ENCODE data around the gene SCD. TPM values are rescaled to one million over a fixed set of nuclear protein-coding genes. Genes with fewer than 3 reads are reported as not detected.
"Not testable (repeated sequence)": the region's sequence is repeated elsewhere in the genome, so short reads cannot be mapped to it uniquely, and the experiment has no call there.

The SCD gene
- total RNA-seq, 2 experiments from 2014 or later = 121 to 134 TPM

DNA sequence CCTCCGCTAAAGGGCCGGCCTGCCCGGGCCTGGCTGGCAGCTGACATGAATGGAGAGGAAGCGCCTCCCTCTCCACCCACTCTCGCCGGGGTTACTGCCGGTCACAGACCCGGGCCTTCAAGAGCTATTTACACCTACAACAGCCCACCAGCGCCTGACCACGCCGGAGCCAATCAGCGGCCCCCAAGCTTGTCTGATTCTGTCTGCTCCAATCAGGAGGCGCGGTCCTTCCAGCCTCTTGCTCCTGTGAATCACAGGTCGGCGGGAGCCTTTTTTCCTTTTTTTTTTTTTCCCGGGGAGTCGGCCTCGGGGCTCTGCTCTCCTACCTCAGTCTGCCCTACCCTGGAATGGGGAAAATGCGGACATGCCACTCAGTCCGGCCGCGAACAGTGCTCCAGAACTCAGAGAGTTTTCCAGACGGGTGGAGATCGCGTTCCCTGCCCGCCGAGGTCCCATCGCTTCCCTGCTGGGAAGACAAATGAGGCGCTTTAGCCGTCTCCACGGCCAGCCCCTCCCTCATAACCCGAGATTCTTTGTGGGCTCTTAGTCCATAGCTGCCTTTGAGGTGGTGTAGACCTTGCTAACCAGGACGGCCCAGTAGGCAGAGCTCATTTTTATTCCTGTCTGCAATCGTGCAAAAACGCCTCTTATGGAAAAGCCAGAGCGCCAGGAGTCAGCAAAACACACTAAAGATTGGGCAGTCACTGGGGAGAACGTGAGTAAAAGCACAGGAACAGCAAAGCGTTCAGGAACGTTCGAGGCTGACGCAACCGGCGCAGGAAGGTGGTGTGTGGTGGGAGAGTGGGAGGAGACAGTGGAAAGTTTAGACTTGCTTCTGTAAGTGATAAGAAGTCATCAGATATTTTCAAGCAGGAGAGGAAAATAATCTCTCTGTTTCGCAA is 26.5 kb downstream of the SCD start:
- ATAC-seq (peak; percentile 87), DNase-seq (peak; percentile 98)
- Mint-ChIP-seq H3K27ac (no peak overlapping the region), H3K4me1 (peaks cover 45% of the 10 kb centered on the region), H3K36me3 (peaks cover 2% of the 10 kb centered on the region), H3K27me3 (no peaks in the 10 kb centered on the region), H3K9me3 (ENCODE audit: low read depth) (no peaks in the 10 kb centered on the region), H3K4me3 (no peak overlapping the region)
- CTCF ChIA-PET = interaction anchor here (0.6 to 2.9 kb wide), 14 partner anchors 22 to 1589 kb away, joined by 3 to 10 read pairs (median 4); partner anchors contain the start of genes HIF1AN and SCD

GRCh38 chr10:100374200-100374655 is 27.2 kb downstream of the SCD start:
- ATAC-seq = no peak
- CTCF ChIA-PET = interaction anchor here (1.4 to 2.9 kb wide), 7 partner anchors 23 to 162 kb away, joined by 3 to 10 read pairs (median 8); partner anchors contain the start of gene HIF1AN
- no peaks in the 10 kb centered on the region for H3K9me3 Mint-ChIP-seq (ENCODE audit: low read depth)
- no peak overlapping the region for H3K4me3 Mint-ChIP-seq
- no peak for DNase-seq
- H3K27ac Mint-ChIP-seq = no peak overlapping the region
- H3K36me3 Mint-ChIP-seq = peaks cover 2% of the 10 kb centered on the region
- peaks cover 41% of the 10 kb centered on the region for H3K4me1 Mint-ChIP-seq
- no peaks in the 10 kb centered on the region for H3K27me3 Mint-ChIP-seq

- not testable (repeated sequence) for DNase-seq; H3K27me3 Mint-ChIP-seq; H3K9me3 Mint-ChIP-seq (ENCODE audit: low read depth); H3K4me3 Mint-ChIP-seq; H3K27ac Mint-ChIP-seq; H3K36me3 Mint-ChIP-seq; ATAC-seq
- H3K4me1 Mint-ChIP-seq = peaks cover 38% of the 10 kb centered on the region
- CTCF ChIA-PET = interaction anchor here (0.7 to 2.9 kb wide), 7 partner anchors 58 to 161 kb away, joined by 3 to 10 read pairs (median 8); partner anchors contain the start of gene HIF1AN
Observed at GRCh38 chr10:100374677-100375353, 27.8 kb downstream of the SCD start.

GRCh38 chr10:100376656-100377055 is 29.6 kb downstream of the SCD start:
- not testable (repeated sequence) for H3K36me3 Mint-ChIP-seq; ATAC-seq; DNase-seq; H3K27ac Mint-ChIP-seq; H3K4me3 Mint-ChIP-seq; H3K27me3 Mint-ChIP-seq; H3K9me3 Mint-ChIP-seq (ENCODE audit: low read depth)
- H3K4me1 Mint-ChIP-seq = peaks cover 22% of the 10 kb centered on the region
- CTCF ChIA-PET = interaction anchor here (0.9 to 2.4 kb wide), 2 partner anchors 30 to 105 kb away, joined by 3 to 12 read pairs; partner anchors contain the start of gene SCD

DNA sequence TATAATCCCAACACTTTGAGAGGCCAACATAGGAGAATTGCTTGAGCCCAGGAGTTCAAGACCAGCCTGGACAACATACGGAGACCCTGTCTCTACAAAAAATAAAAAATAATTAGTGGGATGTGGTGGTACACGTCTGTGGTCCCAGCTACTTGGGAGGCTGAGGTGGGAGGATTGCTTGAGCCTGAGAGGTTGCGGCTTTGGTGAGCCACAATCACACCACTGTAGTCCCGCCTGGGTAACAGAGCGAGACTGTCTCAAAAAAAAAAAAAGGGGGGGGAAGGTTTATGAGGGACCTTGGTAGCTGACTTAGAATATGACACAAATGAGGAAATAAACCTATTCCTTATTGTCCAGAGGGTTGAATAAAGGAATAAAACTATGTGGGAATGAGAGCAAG is 30.8 kb downstream of the SCD start:
- CTCF ChIA-PET = interaction anchor here (0.6 to 2.4 kb wide), 5 partner anchors 31 to 158 kb away, joined by 3 to 12 read pairs (median 4); partner anchors contain the start of genes HIF1AN and SCD
- ATAC-seq (no peak), DNase-seq (peak; percentile 80)
- Mint-ChIP-seq H3K36me3 (peaks cover 17% of the 10 kb centered on the region), H3K27ac (no peak overlapping the region), H3K9me3 (ENCODE audit: low read depth) (no peaks in the 10 kb centered on the region), H3K27me3 (no peaks in the 10 kb centered on the region), H3K4me1 (peaks cover 22% of the 10 kb centered on the region), H3K4me3 (no peak overlapping the region)

GRCh38 chr10:100380400-100380799 is 33.4 kb downstream of the SCD start:
- no peak overlapping the region for H3K4me3 Mint-ChIP-seq
- H3K27ac Mint-ChIP-seq = no peak overlapping the region
- H3K27me3 Mint-ChIP-seq = no peaks in the 10 kb centered on the region
- no peak for ATAC-seq
- DNase-seq = no peak
- H3K4me1 Mint-ChIP-seq = peaks cover 22% of the 10 kb centered on the region
- H3K36me3 Mint-ChIP-seq = peaks cover 23% of the 10 kb centered on the region
- H3K9me3 Mint-ChIP-seq (ENCODE audit: low read depth) = no peaks in the 10 kb centered on the region
- CTCF ChIA-PET = interaction anchor here (0.7 to 1.7 kb wide), 4 partner anchors 10 to 182 kb away, joined by 3 to 4 read pairs (median 3); no protein-coding TSS in a partner anchor

GRCh38 chr10:100382553-100382952 is 35.5 kb downstream of the SCD start:
- H3K27me3 Mint-ChIP-seq = no peaks in the 10 kb centered on the region
- no peak overlapping the region for H3K27ac Mint-ChIP-seq
- ATAC-seq = no peak
- no peaks in the 10 kb centered on the region for H3K9me3 Mint-ChIP-seq (ENCODE audit: low read depth)
- CTCF ChIA-PET = no interaction called here
- H3K4me3 Mint-ChIP-seq = no peak overlapping the region
- no peak for DNase-seq
- peaks cover 11% of the 10 kb centered on the region for H3K4me1 Mint-ChIP-seq
- peaks cover 24% of the 10 kb centered on the region for H3K36me3 Mint-ChIP-seq

DNA sequence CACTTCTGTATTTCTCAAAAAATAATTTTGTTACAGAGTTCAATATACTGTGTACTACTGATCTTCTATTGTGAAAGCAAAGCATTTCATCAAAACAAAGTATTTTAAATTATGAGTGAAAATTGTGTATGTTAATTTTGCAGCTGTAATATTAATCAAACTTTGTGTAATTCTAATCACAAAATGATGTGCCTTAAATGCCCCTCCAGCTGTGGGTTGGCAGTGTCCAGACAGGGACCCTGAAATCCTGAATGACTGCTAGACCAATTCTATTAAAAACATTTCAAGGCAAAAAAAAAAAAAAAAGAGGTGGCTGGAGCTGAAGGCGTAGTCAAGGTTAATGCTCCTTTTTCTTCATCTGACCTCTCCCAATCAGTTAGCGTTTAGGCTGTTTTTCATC is 36.2 kb downstream of the SCD start:
- peaks cover 27% of the 10 kb centered on the region for H3K36me3 Mint-ChIP-seq

GRCh38 chr10:100391163-100392002 is 44.4 kb downstream of the SCD start:
- DNase-seq (no peak), ATAC-seq (no peak)
- H3K9me3 Mint-ChIP-seq (ENCODE audit: low read depth) = no peaks in the 10 kb centered on the region

More for the DNA sequence above, 36.2 kb downstream of the SCD start:
- Mint-ChIP-seq H3K27ac (no peak overlapping the region), H3K4me1 (peaks cover 4% of the 10 kb centered on the region), H3K9me3 (ENCODE audit: low read depth) (no peaks in the 10 kb centered on the region), H3K27me3 (no peaks in the 10 kb centered on the region), H3K4me3 (no peak overlapping the region)
- CTCF ChIA-PET = no interaction called here
- no peak for ATAC-seq
- no peak for DNase-seq

DNA sequence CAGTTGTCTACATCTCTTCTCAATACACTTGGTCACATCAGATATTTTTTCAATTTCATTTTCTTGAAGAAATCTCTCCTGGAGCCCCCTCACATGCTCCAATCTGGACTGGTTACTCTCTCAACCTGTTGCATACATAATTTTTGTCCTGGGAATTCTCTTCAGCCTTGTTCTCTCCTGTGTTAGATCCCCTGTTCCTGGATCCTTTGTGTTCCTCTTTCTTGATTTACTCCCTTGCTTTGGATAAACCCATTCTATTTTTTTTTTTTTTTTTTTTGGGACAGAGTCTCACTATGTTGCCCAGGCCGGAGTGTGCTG is 45.6 kb downstream of the SCD start:
- Mint-ChIP-seq H3K36me3 (peaks cover 2% of the 10 kb centered on the region), H3K4me1 (peaks cover 9% of the 10 kb centered on the region), H3K4me3 (no peak overlapping the region), H3K27me3 (no peaks in the 10 kb centered on the region), H3K27ac (no peak overlapping the region), H3K9me3 (ENCODE audit: low read depth) (no peaks in the 10 kb centered on the region)
- ATAC-seq (no peak), DNase-seq (no peak)
- CTCF ChIA-PET = interaction anchor here (1.3 kb wide), 1 partner anchor 22 kb away, joined by 3 read pairs; no protein-coding TSS in a partner anchor

More at GRCh38 chr10:100391163-100392002, 44.4 kb downstream of the SCD start:
- Mint-ChIP-seq H3K27me3 (no peaks in the 10 kb centered on the region), H3K36me3 (peaks cover 4% of the 10 kb centered on the region), H3K27ac (no peak overlapping the region), H3K4me1 (peaks cover 9% of the 10 kb centered on the region), H3K4me3 (no peak overlapping the region)
- CTCF ChIA-PET = no interaction called here

- H3K9me3 Mint-ChIP-seq (ENCODE audit: low read depth) = no peaks in the 10 kb centered on the region
- CTCF ChIA-PET = no interaction called here
- no peak overlapping the region for H3K4me3 Mint-ChIP-seq
- no peak overlapping the region for H3K27ac Mint-ChIP-seq
- H3K4me1 Mint-ChIP-seq = peaks cover 6% of the 10 kb centered on the region
- H3K27me3 Mint-ChIP-seq = no peaks in the 10 kb centered on the region
- H3K36me3 Mint-ChIP-seq = no peaks in the 10 kb centered on the region
- ATAC-seq (no peak), DNase-seq (no peak)
Observed at GRCh38 chr10:100395626-100396025, 48.6 kb downstream of the SCD start.

- no peak overlapping the region for H3K4me3 Mint-ChIP-seq
- CTCF ChIA-PET = no interaction called here
- H3K27ac Mint-ChIP-seq = no peak overlapping the region
- no peaks in the 10 kb centered on the region for H3K9me3 Mint-ChIP-seq (ENCODE audit: low read depth)
- ATAC-seq (no peak), DNase-seq (no peak)
- no peaks in the 10 kb centered on the region for H3K36me3 Mint-ChIP-seq
- H3K27me3 Mint-ChIP-seq = no peaks in the 10 kb centered on the region
- peaks cover 4% of the 10 kb centered on the region for H3K4me1 Mint-ChIP-seq
Observed at GRCh38 chr10:100396605-100397004, 49.6 kb downstream of the SCD start.
